Activated CD8-positive, alpha-beta memory T cell treated with anti-CD3 and anti-CD28 coated beads for 4 hours (primary cell): ENCODE measurements around the gene VPS11.
"Not testable (repeated sequence)": the region's sequence is repeated elsewhere in the genome, so short reads cannot be mapped to it uniquely, and the experiment has no call there.

Experiments used
- DNase-seq, 2 donors: peaks; one replicate each; pipeline ENCODE4 v3.0.0-alpha.2; 2020; ENCODE audit warnings: low read depth in 2 of 2

Gene VPS11

DNA sequence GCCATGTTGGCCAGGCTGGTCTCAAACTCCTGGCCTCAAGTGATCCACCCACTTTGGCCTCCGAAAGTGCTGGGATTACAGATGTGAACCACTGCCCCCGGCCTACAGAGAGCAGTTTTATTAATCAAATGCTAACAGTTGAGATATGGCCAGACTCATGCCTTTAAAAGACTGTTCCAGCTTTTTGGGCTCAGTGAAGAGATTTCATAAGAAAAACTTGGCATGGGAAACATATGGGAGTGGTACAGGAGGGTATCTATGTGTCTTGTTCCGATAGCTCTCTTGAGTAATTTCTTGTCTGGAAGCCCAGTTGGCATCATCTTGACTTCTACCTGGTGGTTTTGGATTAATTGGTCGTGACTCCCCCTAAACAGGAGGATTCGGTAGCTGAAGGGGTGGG is 28.7 kb upstream of the VPS11 start:
- DNase-seq: no peak

DNA sequence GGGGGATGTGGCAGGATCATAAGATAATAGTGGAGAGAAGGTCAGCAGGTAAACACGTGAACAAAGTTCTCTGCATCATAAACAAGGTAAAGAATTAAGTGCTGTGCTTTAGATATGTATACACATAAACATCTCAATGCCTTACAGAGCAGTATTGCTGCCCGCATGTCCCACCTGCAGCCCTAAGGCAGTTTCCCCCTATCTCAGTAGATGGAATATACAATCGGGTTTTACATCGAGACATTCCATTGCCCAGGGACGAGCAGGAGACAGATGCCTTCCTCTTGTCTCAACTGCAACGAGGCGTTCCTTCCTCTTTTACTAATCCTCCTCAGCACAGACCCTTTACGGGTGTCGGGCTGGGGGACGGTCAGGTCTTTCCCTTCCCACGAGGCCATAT is 28.1 kb upstream of the VPS11 start:
- not testable (repeated sequence) for DNase-seq

DNA sequence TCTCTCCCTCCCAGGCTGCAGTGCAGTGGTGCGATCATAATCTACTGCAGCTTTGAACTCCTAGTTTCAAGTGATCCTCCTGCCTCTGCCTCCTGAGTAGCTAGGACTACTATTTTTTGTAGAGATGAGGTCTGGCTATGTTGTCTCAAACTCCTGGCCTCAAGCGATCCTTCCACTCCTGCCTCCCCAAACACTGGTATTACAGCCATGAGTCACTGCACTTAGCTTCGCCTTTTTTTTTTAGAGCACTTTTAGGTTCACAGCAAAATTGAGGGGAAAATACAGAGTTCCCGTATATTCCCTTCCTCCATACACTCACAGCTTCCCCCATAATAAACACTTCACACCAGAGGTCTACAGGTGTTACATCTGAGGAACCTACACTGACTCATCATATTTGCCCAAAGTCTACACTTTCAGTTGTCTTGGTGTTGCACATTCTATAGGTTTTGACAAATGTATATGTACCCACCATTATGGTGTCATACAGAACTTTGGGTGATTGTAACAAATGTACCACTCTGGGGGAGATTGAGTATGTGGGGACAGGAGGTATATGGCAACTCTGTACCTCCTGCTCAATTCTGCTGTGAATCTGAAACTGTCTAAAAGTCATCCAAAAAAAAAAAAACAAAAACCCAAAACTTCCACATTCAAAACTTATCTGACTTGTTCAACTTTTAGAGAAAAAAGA is 25.6 kb upstream of the VPS11 start:
- no peak for DNase-seq

DNA sequence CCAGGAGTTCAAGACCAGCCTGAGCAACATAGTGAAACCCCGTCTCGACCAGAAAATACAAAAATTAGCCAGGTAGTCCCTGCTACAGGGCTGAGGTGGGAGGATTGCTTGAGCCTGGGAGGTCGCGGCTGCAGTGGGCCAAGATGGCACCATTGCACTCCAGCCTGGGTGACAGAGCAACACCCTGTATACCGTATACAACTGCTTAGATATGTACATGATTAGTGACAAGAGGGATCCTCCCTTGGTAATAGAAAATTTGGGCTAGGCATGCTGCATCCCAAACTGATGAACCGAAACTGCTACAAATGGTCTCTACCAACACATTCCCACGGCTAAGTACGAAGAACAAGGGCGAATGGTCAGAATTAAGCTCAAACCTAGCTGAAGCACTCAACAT is 24.7 kb upstream of the VPS11 start:
- DNase-seq: no peak

DNA sequence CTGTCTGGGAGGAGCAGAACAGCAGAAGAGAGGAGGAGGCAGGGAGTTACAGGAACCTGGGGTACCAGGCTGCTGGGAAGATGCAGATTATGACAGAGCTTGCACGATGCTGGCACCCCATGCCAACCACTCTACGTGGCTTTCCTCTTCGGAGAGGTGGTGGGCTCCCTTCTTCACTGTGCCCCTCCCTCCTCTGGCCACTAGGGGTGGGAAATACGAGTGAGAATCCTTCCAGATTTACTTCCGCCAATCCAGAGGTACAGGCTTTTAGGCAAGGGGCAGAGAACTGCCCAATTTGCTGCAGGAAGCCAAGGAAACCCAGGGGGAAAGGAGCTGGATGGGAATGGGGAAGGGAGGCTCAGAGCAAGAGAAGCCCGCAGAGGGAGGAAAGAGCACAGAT is 22.9 kb upstream of the VPS11 start:
- DNase-seq: no peak

DNA sequence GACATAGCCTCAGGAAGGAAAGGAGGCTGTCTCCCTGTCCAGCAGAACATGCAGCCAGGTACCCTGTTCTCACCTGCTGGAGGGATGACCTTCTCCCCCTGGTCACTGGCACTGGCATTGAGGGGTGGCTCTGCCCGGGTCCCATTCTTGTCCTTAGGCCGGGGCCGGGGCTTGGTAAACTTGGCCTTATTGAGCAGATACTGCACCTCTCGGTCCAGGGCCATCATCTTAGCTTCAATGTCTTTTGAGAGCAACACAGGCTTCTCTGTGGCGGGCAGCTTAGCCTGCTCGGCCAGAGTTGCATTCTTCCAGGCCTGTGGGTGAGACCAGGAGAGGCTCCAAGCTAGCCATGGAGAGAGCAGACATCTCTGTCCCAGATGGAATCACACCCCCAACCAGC is 21.1 kb upstream of the VPS11 start:
- no peak for DNase-seq

DNA sequence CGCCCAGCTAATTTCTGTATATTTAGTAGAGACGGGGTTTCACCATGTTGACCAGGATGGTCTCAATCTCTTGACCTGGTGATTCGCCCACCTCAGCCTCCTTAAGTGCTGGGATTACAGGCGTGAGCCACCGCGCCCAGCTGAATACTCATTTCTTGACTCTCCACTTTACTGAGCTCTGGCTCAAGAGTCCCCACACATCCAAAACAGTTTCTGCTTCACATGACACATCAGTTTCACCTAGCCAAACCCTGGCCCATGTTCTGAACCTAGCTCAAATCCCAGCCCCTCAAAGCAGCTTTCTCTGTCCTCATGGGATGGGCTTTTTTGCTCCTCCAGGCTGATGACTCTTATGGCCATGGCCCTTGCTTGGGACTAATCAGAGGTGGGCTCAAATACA is 20.4 kb upstream of the VPS11 start:
- no peak for DNase-seq

DNA sequence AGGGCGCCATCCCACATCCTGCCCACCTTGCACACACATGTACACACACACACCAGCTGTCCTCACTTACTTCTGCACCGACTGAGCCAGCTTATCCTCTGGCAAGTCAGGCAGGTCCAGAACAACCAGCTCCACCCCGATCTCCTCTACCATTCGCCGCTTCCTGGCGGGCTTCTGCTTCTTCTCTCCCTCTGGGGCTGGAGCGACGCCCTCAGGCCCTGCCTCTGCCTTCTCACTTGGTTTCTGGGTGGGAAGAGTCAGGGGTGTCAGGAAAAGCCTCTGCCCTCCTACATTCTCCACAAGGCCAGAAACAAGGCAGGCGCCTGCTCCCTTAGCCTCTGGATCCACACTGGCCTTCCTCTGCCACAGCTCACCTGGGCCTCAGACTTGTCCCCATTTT is 19.0 kb upstream of the VPS11 start:
- no peak for DNase-seq

DNA sequence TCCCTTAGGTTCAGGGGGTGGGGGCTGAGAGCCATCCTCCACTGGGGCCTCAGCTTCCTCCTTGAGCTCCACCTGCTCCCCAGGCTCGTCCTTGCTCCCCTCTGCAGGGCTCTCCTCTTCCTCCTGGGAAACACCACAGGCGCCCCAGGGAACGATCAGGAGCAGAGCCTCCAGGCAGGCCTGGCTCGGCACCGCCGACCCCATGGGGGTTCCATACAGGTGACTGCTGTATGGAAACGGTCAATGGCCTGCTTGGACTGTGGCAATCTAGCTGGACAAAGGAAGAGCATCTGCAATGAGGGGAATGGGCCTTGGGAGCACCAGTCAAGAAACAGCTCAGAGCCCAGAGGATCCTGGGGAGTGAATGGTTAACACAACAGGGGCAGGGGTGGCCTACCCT is 18.5 kb upstream of the VPS11 start:
- no peak for DNase-seq

DNA sequence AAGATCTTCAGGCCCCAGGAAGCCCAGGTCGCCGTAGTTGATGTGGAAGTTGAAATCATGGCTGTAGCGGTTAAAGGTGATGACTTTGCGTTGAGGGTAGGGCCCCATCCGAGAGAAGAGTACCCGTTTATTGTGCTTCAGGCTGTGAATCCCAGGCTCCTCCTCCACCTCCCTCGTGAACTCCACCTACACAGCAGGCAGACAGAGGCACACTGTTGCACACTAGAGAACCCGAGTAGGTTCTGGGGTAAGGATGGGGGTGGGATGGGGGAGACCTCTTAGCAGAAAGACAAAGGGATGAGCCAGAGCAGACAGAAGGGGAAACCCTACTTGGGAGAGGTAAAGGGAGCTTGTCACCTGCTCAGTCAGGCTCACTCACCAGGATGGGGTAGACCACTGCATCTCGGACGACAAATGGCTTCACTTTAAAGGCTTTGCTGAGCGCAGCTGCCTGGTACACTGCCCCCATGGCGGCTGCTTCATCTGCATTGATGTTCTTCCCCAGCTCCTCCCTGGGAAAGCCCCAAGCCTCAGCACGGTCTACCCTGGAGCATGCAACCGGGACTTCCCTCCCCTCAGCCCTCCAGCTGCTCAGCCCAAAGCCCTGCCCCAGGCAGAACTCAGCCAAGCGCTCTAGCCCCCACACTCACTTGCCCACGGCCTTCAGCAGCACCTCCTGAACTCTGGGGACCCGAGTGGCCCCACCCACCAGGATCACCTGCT is 16.0 kb upstream of the VPS11 start:
- no peak for DNase-seq

DNA sequence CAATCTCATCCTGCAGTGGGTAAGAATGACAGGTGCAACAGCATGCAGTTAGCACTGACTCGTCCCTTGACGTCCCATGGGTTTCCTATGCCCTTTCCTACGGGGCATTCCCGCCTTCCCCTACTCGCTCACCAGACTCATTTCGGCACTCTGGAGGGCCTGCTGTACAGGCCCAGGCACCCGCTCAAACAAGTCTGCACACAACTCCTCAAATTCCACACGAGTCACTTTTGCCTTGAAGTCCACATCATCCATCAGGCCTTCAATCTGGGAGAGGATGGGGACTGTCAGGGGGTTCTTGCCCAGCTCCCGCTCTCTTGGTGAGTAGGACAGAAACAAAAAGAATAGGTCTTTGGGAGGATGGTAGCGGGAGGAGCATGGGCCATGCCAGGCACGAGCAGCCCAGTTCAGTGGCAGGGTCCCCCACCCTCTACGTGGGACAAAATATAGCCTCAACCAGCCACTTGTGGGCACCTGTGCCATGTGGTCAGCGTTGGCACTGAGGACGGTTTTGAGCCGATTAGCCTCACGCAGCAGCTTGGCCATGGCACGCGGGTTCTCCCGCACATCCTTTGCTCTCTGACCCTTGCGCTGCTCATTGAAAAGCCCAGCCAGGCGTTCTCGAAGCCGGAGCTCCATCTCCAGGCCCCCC is 15.3 kb upstream of the VPS11 start:
- no peak for DNase-seq

DNA sequence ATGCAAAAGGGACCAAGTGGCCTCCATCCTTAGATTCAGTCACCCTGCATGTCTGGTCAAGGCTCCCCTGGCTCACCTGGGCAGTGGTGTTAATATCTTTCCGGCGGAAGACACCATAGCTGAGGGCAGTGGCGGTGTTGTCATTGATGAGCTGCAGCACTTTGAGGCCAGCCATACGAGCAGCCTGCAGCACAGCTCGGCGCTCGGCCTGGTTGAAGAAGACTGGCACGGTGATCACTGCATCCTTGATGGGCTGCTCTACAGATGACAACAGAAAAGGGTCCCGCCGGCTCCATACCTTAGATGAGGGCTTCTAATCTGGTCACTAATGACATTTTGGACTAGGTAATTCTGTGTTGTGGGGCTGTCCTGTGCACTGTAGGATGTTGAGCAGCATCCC is 13.2 kb upstream of the VPS11 start:
- DNase-seq: no peak

DNA sequence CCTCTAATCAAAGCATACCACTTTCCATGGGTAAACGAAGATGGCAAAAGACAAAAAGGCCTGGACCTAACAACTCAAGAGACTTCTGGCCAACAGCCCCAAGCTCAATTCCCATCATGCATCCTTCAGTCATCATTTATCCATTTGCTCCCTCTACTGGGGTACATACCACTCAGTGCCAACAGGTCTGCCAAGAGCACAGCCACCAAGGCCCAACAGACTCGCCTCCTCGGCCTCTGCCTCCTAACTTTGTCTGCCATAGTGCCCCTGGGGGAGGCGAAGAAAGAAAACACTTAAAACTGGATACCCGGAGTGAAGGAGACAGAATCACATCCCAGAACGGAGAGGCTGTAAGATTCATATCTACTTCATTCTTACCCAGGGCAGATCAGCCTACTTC is 11.7 kb upstream of the VPS11 start:
- DNase-seq: no peak

DNA sequence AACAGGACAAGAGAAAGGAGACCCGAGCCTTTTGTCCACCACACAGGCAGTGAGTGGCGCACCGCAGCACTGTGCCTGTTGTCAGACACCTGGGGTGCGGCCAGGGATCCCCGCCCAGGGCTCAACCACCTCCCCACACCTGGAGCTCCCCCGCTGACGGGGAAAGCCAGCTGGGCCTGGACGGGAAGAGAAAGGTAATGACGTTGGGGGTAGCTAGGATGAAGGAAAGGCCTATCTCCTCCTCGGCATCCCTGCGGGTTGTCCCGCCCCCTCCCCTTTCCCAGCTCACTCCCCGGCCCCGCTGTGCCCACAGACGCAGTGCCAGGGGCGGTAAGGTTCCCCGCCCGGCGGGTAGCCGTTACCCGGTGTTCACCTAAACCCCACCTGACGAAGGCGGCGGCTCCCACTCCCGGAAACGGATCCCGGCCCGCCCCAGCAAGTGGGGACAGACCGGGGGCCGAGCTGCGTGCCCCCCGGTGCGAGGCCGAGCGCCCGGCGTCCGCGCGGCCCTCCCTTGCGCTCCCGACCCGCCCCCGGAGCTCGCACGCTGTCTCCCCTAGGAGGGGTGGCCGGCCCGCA is 11.1 kb upstream of the VPS11 start:
- peak; percentile 16 to 18 for DNase-seq

DNA sequence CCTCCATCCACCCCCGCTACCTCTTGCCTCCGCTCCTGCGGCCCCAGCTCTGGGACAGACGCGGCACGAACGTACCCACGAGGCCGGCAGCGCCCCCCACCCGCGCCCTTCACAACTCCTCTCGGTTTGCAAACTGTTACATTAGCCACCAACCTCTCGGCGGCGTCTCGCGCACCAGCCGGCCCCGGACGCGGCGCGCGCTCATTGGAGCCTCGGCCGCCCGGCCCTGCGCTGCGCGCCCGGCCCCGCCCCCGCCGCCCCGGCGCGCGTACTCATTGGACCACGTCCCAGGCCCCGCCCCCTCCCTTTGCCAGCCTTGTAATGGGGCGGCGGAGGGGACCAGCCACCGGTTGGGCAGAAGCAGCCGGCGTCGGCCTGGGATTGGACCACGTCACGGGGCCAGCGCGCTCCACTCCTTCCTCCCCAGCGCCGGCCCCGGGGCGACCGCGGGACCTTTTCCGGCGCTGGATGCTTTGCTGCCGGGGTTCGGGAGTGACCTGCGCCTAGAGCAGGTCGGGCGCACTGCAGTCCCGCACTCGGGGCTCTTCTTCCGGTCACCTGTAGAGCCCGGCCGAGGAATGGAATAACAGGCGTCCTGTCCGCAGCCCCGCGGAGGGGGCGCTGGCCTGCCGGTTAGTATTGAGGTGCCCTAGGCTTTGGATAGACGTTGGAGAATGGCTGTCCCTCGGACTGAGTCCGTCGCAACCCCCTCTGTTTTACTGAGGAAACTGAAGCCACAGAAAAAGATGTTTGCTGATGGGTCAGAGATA is 10.4 kb upstream of the VPS11 start, which contains the start of gene HYOU1:
TSS of gene HYOU1 (minus strand) at position 206 of the 770 bp plus-strand sequence. CDS start 1,045 bp downstream, outside the sequence.
- DNase-seq: peak; percentile 95 to 98

DNA sequence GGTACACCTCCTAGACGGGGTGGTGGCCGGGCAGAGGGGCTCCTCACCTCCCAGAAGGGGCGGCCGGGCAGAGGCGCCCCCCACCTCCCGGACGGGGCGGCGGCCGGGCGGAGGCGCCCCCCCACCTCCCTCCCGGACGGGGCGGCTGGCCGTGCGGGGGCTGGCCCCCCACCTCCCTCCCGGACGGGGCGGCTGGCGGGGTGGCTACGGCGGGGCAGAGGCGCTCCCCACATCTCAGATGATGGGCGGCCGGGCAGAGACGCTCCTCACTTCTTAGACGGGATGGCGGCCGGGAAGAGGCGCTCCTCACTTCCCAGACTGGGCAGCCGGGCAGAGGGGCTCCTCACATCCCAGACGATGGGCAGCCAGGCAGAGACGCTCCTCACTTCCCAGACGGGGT is 8.5 kb upstream of the VPS11 start:
- not testable (repeated sequence) for DNase-seq

DNA sequence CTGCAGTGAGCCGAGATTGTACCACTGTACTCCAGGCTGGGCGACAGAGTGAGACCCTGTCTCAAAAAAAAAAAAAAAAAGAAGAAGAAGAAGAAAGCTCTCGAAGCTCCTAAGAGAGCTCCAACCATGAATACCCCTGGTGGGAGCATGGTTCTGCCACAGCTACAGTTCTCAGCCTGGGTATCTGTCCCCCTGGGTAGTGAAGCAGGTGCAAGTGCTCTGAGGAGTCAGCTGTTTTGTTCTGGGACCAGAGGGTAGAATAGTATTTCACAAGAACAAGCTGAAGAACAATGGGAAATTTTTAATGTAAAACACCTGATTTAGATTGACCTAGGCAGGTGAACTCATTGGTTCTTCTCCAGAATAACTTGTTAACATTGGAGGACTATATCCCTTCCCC is 6.4 kb upstream of the VPS11 start:
- no peak for DNase-seq

DNA sequence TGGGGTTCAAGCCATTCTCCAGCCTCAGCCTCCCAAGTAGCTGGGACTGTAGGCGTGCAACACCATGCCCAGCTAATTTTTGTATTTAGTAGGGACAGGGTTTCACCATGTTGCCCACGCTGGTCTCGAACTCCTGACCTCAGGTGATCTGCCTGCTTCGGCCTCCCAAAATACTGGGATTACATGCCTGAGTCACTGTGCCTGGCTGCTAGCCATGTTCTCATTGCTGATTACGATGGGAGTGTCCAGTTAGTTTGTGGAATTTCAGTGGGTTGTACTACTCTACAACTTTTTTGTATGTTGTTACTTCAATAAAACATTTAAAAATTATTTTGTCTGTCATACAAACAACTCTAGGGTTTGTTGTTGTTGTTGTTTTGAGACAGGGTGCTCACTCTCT is 4.8 kb upstream of the VPS11 start:
- DNase-seq: no peak

DNA sequence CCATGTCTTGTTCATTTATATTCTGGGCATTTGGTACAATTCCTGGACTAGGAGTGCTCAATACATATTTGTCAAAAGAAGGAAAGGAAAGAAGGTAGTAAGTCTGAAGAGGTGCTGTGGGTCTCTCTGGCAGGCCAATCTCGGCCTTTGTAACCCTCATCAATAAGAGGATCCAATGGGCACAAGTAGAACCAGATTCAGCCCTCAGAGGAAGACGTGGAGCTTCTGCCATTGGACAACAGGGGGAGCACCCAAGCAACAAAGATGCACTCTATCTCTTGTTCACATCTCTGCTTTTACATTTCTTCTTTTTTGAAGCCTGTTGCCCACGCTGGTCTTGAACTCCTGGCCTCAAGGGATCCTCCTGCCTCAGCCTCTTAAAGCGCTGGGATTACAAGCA is 2.2 kb upstream of the VPS11 start:
- DNase-seq: no peak

DNA sequence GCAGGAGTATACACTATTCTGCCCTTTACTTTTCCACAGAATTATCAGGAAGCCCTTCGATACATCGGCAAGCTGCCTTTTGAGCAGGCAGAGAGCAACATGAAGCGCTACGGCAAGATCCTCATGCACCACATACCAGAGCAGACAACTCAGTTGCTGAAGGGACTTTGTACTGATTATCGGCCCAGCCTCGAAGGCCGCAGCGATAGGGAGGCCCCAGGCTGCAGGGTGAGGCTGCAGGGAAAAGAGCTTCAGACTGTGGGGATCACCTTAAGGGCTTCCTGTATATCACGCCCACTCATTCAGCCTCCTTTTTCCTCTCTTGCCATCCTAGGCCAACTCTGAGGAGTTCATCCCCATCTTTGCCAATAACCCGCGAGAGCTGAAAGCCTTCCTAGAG is 10.2 kb downstream of the VPS11 start:
- no peak for DNase-seq

DNA sequence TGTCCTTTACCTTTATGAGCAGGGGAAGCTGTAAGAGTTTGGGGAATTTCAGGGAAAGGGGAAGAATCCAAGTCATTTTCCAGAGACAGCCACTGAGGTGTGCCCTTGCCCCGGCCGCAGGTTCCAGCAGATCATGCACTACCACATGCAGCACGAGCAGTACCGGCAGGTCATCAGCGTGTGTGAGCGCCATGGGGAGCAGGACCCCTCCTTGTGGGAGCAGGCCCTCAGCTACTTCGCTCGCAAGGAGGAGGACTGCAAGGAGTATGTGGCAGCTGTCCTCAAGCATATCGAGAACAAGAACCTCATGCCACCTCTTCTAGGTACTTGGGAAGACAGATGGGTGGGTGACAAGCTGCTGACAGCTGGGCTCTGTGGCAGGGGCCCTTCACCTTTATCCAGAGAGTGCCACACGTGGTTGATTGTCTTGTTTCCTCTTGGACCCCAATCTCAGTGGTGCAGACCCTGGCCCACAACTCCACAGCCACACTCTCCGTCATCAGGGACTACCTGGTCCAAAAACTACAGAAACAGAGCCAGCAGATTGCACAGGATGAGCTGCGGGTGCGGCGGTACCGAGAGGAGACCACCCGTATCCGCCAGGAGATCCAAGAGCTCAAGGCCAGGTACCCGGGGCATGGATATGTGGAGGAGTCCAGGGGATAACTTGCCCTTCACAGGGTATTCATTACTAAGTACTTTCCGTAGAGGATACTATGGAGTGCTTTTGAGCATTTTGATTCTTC is 11.2 kb downstream of the VPS11 start:
- no peak for DNase-seq
